Ishikawa (cell line): ENCODE data around the gene ARHGAP31.

Experiments
- CEBPB ChIP-seq: IDR thresholded peaks from 2 replicates; pipeline ENCODE4 v1.6.1; 2012
- CREB1 ChIP-seq: IDR thresholded peaks from 2 replicates; pipeline ENCODE4 v1.6.1; 2012; ENCODE audit warnings: low read depth
- EGR1 ChIP-seq: IDR thresholded peaks from 2 replicates; pipeline ENCODE4 v1.6.1; 2012
- EP300 ChIP-seq: IDR thresholded peaks from 2 replicates; pipeline ENCODE4 v1.6.1; 2012; ENCODE audit warnings: borderline replicate concordance
- FOXM1 ChIP-seq: IDR thresholded peaks from 2 replicates; pipeline ENCODE4 v1.6.1; 2012; ENCODE audit warnings: low read depth, borderline replicate concordance
- NFIC ChIP-seq: IDR thresholded peaks from 2 replicates; pipeline ENCODE4 v1.6.1; 2012
- RAD21 ChIP-seq: IDR thresholded peaks from 2 replicates; pipeline ENCODE4 v1.6.1; 2012; ENCODE audit warnings: low read depth
- REST ChIP-seq: IDR thresholded peaks from 2 replicates; pipeline ENCODE4 v1.6.1; 2012; ENCODE audit warnings: low read depth, mild to moderate bottlenecking
- TAF1 ChIP-seq: IDR thresholded peaks from 2 replicates; pipeline ENCODE4 v1.6.1; 2012; ENCODE audit warnings: low read depth, mild to moderate bottlenecking
- TCF12 ChIP-seq: IDR thresholded peaks from 2 replicates; pipeline ENCODE4 v1.6.1; 2012; ENCODE audit warnings: low read depth
- TEAD4 ChIP-seq: IDR thresholded peaks from 2 replicates; pipeline ENCODE4 v1.6.1; 2012
- YY1 ChIP-seq: IDR thresholded peaks from 2 replicates; pipeline ENCODE4 v1.6.1; 2012; ENCODE audit warnings: low read depth
- ZBTB7A ChIP-seq: IDR thresholded peaks from 2 replicates; pipeline ENCODE4 v1.6.1; 2012; ENCODE audit warnings: low read depth
- TF ChIP-seq, protein P1 (sequence below): IDR thresholded peaks from 2 replicates; pipeline ENCODE4 v1.6.1; 2012
- TF ChIP-seq, protein P2 (sequence below): IDR thresholded peaks from 2 replicates; pipeline ENCODE4 v1.6.1; 2012

The ARHGAP31 gene

DNA sequence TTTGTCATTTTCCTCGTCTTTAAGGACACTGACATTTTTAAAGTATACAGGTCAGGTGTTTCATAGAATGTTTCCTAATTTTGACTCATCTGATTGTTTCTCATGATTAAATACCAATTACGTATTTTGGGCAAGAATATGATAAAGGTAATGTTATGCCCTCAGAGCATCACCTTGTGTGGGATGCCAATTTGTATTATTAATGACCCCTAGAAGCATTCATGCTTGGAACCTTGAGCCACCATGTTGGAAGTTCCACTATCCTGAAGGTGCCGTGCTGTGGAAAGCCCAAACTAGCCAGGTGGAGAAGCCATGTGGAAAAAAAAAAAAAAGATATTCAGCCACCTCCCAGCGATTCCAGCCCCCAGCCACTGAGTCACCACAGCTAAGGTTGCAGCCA is 34.4 kb upstream of the ARHGAP31 start:
- TF ChIP-seq EGR1 (no peak), EP300 (no peak), FOXM1 (no peak), CEBPB (no peak), TEAD4 (no peak), NFIC (no peak)

DNA sequence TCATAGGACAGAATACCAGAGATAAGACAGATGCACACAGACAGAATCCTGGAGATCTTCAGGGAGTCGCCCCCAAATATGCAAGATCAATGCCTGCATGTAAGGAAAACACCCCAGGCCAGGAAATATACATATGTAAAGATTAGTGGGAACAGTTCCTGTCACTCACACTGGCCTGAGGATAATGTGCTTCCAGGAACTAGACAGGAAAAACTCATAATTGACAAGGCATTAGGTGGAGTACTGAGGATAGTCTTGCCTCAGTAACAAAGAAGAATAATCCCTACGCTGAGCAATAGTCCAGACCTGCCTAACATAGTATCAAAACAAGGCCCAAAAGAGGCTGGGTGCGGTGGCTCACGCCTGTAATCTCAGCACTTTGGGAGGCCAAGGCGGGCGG is 33.1 kb upstream of the ARHGAP31 start:
- TF ChIP-seq ZBTB7A (no peak), TEAD4 (no peak), YY1 (no peak)
- TF ChIP-seq, protein P1, sequence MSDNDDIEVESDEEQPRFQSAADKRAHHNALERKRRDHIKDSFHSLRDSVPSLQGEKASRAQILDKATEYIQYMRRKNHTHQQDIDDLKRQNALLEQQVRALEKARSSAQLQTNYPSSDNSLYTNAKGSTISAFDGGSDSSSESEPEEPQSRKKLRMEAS = no peak

GRCh38 chr3:119276680-119277079 is 17.5 kb upstream of the ARHGAP31 start:
- TF ChIP-seq EP300 (no peak), ZBTB7A (no peak), TEAD4 (no peak), EGR1 (no peak), YY1 (no peak), TAF1 (no peak), RAD21 (no peak), CEBPB (no peak), FOXM1 (no peak), TCF12 (no peak), REST (no peak)
- TF ChIP-seq, protein P2, sequence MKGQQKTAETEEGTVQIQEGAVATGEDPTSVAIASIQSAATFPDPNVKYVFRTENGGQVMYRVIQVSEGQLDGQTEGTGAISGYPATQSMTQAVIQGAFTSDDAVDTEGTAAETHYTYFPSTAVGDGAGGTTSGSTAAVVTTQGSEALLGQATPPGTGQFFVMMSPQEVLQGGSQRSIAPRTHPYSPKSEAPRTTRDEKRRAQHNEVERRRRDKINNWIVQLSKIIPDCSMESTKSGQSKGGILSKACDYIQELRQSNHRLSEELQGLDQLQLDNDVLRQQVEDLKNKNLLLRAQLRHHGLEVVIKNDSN = no peak
- TF ChIP-seq, protein P1 = no peak

DNA sequence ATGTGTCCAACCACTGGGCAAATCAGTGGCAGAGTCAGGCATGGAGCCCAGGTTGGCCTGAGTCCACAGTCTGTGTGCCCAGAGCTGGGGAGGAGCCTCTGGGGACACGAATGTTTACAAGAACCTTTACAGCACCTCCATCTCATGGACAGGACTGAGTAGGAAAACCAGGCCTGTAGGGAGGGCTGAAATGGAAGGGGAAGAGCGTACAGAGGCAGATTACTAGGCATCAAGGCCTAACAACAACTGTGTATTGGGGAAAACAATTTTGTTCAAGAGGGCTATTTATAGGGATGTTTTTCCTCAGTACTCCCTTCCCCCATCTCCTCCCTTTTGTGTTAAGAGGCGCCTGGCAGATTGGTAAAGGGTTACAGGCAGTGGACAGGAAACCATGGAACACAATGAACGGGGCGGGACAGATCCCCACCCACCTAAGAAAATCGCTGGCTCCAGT is 15.1 kb upstream of the ARHGAP31 start:
- no peak for TF ChIP-seq ZBTB7A
- no peak for TF ChIP-seq FOXM1
- TF ChIP-seq, protein P2 = no peak
- no peak for TF ChIP-seq NFIC
- no peak for TF ChIP-seq REST
- TF ChIP-seq TCF12 = no peak
- no peak for TF ChIP-seq YY1

DNA sequence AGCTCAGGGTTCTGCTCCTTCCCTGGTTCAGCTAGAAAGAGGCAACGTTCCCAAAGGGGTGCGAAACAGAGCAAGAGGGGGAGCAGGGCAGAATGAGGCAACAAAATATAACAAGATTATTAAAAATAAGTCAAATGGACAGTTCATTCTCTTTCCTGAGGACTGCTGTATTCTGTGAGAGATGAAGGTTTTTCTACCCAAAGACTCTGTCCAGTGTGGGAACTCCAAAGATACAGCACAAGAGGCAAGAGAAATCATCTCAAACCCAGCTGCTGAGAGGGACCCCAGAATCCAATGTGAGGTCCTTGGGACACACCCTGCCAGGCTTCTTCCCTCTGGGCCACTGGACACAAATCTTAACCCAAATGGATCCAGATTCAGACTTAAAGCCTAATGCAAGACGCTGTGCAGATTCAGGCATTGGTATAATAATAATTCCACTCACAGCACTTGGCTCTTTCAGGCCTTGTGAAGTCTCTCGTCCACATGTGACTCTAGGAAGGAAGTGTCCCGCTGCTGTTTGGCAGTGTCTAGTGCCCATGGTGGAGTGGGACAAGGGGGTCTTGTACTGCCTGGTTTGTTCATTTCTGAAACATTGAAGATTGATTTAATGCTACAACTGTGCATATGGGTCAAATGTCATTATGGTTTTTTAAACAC is 14.5 kb upstream of the ARHGAP31 start:
- TF ChIP-seq TEAD4 (no peak), EGR1 (no peak)

DNA sequence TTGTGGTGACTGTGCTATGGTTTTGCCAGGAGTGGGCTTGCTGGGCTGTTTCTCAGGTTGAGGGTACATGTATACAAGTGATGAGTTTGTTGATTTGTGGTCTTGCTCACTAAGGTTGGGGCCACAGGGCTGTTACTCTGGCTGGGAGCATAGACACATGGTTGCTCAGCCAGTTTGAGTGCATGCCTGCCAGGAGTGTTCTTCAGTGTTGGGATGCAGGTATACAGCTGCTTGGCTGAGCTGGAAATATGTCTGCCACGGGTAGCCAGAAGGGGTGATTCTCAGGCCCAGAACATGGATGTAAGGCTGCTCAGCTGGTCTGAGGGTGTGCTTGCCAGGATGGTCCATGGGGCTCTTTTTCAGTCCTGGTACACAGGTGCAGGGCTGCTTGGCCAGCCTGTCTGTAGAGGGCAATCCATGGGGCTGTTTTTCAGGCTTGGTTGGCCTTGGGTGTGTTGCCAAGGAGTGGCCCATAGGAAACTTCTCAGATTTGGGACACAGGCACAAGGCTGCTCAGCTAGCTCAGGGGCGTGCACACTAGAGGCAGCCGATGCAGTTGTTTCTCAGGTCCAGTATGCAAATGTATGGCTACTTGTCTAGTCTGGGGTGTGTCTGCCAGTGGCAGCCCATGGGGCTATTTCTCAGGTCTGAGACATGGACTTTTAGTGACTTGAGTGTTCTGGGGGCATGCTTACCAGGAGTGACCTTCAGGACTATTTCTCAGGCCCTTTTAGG is 5.3 kb upstream of the ARHGAP31 start:
- TF ChIP-seq CEBPB (no peak), CREB1 (no peak), TEAD4 (no peak), TAF1 (no peak), YY1 (no peak), NFIC (no peak), RAD21 (no peak), ZBTB7A (no peak), TCF12 (no peak), REST (no peak), EP300 (no peak)
- TF ChIP-seq, protein P2 = no peak
